ENCODE data around the gene LEP.
"Not testable (repeated sequence)": the region's sequence is repeated elsewhere in the genome, so short reads cannot be mapped to it uniquely, and the experiment has no call there.

LEP gene

DNA sequence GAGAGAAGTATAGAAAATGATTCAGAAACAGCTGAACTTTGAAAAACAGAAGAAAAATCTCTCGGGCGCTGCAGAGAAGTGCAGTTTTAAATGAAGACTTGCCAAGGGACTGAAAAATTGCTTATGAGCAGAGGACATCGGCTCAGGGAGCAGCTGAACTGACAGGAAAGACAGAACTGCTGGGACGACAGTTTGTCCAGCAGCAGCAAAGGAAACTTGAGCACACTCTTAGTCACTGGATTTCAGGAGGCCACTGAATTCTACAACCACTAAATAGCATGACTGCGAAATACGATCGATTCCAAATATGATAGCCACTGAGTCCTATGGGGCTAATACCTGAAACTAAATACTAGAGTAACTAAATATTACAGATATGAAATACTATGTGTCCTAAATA lies 43.0 kb downstream of the LEP start:
- DNase-seq (ENCODE audit: insufficient read length, low spot score) (no peak), FAIRE-seq (no peak)
- TF ChIP-seq, protein P1, sequence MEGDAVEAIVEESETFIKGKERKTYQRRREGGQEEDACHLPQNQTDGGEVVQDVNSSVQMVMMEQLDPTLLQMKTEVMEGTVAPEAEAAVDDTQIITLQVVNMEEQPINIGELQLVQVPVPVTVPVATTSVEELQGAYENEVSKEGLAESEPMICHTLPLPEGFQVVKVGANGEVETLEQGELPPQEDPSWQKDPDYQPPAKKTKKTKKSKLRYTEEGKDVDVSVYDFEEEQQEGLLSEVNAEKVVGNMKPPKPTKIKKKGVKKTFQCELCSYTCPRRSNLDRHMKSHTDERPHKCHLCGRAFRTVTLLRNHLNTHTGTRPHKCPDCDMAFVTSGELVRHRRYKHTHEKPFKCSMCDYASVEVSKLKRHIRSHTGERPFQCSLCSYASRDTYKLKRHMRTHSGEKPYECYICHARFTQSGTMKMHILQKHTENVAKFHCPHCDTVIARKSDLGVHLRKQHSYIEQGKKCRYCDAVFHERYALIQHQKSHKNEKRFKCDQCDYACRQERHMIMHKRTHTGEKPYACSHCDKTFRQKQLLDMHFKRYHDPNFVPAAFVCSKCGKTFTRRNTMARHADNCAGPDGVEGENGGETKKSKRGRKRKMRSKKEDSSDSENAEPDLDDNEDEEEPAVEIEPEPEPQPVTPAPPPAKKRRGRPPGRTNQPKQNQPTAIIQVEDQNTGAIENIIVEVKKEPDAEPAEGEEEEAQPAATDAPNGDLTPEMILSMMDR (IDR thresholded peaks at IDR 0.05; ENCODE audit: insufficient read depth, missing control alignments): no peak

DNA sequence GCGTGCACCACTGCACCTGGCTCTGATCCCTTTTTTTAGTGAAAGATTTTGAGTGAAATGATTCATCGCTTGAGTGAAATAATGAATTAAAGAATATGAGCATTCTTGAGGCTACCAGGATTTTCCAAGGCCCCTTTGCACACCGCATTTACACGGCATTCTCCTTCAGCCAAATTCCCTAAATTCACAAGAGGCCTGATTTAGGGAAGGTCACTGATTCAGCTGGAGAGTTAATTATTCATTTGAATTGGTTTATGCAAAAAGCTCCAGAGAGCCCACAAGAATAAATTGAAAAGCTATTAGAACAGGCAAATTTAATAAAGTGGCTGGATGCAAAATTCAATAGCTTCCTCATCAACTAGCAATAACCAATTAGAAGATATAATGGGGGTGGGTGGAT lies 46.5 kb downstream of the LEP start:
- TF ChIP-seq, protein P1 (IDR thresholded peaks at IDR 0.05; ENCODE audit: insufficient read depth, missing control alignments): no peak
- DNase-seq (ENCODE audit: insufficient read length, low spot score) (no peak), FAIRE-seq (no peak)

DNA sequence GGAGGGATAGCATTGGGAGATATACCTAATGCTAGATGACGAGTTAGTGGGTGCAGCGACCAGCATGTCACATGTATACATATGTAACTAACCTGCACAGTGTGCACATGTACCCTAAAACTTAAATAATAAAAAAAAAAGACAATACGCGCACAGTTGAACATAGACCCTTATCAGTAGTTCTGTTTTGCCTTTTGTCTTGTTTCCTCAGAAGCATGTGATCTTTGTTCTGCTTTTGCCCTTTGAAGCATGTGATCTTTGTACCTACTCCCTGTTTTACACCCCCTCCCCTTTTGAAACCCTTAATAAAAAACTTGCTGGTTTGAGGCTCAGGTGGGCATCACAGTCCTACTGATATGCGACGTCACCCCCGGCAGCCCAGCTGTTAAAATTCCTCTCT lies 56.9 kb downstream of the LEP start:
- FAIRE-seq; DNase-seq (ENCODE audit: insufficient read length, low spot score): not testable (repeated sequence)

DNA sequence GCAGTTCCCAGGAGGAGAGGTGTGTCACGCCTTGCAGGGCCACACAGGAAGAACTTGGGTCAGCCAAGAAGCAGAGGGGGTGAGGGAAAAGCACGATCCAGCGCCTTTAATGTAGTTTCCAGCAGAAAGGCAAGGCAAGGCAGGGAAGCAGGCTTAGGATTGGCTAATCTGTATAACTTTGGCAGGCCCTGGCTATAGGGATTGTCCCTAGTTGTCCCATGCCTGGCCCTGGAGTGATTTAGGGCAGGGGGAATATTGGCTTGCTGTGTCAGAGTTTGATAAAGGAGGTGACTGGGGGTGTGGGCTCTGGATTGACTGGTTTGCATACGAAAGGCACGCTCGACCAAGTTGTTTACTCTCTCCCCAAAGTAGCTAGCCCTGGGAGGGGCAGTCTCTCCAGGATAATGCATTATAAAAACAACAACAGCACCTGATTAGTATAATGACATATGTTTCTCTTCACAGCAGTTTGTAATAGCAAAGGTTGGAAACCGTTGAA lies 58.1 kb downstream of the LEP start:
- FAIRE-seq (no peak), DNase-seq (ENCODE audit: insufficient read length, low spot score) (no peak)

DNA sequence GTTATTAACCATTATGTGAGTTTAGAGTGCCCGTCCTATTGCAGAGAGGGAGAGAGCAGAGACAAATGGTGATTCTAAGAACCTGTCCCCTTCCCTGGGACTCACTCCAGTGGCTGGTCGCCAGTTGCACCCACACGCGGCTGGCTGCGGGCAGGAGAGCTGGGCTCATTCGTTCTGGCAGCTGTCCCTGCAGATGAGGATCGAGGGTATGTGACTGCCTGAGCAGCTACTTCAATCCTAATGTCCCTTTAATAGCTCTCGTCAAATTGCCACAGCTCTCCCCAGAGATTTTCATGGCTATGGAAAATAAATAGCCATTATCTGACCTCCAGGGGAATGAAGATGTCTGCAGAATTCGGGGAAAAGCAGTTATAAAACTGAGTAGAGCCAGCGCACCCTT lies 61.1 kb downstream of the LEP start:
- FAIRE-seq (no peak), DNase-seq (ENCODE audit: insufficient read length, low spot score) (no peak)
- TF ChIP-seq, protein P1 (IDR thresholded peaks at IDR 0.05; ENCODE audit: insufficient read depth, missing control alignments): no peak

More for the DNA sequence above, 58.1 kb downstream of the LEP start:
- TF ChIP-seq, protein P1 (IDR thresholded peaks at IDR 0.05; ENCODE audit: insufficient read depth, missing control alignments): no peak

DNA sequence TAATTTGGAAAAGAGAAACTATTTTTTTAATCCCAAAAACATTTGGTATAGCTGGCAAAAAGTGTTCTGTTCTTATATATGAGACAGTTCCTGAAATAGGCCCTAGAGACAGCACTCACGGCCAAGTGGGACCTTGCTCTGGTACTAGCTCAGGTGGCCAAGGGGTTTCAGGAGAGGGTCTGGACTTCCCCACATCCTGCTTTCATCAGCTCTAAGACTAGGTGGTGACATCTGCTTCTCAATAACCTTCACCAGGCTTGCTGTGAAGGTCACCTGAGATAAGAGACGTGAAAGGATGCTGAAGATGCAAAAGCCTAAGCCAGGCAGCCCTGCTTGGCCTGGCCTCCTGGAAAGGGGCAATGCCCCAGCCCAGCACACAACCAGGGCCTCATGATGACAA lies 62.1 kb downstream of the LEP start:
- DNase-seq (ENCODE audit: insufficient read length, low spot score): no peak
- TF ChIP-seq, protein P1 (IDR thresholded peaks at IDR 0.05; ENCODE audit: insufficient read depth, missing control alignments): no peak
- FAIRE-seq: no peak

DNA sequence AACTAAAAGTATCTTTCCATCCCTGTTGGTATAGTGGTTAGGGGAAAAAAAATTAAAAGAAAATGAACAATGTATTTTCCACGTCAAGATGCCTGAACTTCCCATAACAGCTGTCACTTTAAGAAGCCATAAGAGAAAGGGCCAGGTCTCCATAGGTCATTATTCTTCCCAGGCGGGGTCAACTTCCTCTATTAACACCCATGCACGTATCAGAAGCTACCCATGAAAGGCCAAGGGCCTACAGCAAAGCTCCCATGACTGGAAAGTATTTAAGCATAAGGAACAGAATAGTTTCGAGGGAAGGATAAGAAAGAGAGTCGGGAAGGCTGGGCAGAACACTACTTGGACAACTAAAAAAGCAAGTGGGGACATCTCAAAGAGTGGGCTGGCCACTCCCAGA lies 62.6 kb downstream of the LEP start:
- FAIRE-seq: no peak
- DNase-seq (ENCODE audit: insufficient read length, low spot score): no peak
- TF ChIP-seq, protein P1 (IDR thresholded peaks at IDR 0.05; ENCODE audit: insufficient read depth, missing control alignments): no peak

DNA sequence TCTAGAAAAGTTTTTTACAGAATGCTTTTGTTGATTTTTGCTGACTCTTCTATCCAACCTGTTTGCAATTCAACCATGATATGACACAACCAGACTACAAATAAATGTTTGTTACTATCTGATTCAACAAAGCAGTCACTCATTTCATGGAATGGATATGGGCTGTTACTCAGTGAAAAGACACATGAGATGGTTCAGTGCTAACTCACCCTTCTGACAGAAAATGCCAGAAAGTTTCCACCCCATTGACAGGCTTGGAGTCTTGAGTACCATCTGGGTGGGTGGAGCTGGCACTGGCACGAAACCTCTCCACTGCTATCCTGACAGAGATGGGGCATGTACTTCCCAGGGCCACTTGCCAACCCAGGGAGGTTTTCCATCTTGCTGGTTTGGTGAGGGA lies 63.1 kb downstream of the LEP start:
- TF ChIP-seq, protein P1 (IDR thresholded peaks at IDR 0.05; ENCODE audit: insufficient read depth, missing control alignments): no peak
- FAIRE-seq (no peak), DNase-seq (ENCODE audit: insufficient read length, low spot score) (no peak)

Data from D721Med (cell line).